NCI-H128 (cell line): ENCODE data around the gene RSRP1.

Experiments
- DNase-seq: peaks from one replicate; lab custom pipeline; 2025; ENCODE audit not compliant: unreplicated experiment; lab: John Stamatoyannopoulos, UW

Gene RSRP1

DNA sequence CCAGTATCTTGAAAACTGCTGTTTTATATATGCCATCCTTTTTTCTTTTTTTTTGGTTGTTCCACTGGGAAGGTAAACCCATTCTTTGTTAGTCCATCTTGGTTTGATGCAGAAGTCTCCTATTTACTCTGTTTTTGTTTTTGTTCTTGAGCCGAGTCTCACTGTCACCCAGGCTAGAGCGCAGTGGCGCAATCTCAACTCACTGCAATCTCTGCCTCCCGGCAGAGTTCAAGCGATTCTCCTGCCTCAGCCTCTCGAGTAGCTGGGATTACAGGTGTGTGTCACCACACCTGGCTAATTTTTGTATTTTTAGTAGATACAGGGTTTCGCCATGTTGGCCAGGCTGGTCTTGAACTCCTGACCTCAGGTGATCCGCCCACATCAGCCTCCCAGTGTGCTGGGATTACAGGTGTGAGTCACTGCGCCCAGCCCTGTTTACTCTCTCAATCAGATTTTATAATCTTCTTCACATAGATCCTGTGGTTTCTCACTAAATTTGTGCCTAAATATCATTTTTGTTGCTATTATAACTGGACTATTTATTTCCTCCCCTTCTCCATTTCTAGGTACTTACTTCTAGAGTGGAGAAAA is 27.5 kb downstream of the RSRP1 start:
- DNase-seq, result no peak

GRCh38 chr1:25217598-25218232 is 29.5 kb downstream of the RSRP1 start:
- DNase-seq, result no peak

GRCh38 chr1:25217015-25217414 is 30.2 kb downstream of the RSRP1 start:
- DNase-seq, result no peak

- no peak for DNase-seq
Measured at GRCh38 chr1:25216123-25216522, 31.1 kb downstream of the RSRP1 start.

DNA sequence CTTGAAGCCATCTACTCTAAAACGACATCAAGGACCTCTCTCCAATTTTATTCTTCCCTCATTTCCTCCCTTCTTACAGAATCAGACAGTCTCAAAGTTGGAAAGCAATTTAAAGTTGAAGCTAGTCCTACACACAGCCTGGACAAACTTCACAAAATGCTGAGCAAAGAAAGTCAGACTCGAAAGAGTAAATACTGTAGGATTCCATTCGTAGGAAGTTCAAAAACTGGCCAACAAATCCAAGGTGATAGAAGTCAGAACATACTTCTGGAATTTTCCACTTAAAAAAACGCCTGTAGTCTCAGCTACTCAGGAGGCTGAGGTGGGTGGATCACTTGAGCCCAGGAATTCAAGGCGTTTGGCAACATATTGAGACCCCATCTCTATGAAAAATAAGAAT is 34.5 kb downstream of the RSRP1 start:
- no peak for DNase-seq

- no peak for DNase-seq
Measured at GRCh38 chr1:25210728-25211127, 36.5 kb downstream of the RSRP1 start.

DNA sequence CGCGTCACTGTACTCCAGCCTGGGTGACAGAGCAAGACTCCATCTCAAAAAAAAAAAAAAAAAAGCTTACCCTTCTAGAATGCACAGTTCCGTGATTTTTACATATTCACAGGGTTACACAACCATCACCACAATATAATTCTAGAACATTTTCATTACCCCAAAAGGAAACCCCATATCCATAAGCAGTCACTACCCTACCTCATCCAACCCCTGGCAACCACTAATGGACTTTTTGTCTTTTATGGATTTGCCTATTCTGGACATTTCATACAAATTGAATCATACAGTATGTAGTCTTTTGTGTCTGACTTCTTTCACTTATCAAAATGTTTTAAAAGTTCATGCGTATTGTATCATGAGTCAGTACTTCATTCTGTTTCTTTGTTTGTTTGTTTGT is 37.7 kb downstream of the RSRP1 start:
- DNase-seq, result no peak

- DNase-seq, result no peak
Measured at GRCh38 chr1:25208561-25209222, 38.6 kb downstream of the RSRP1 start.

DNA sequence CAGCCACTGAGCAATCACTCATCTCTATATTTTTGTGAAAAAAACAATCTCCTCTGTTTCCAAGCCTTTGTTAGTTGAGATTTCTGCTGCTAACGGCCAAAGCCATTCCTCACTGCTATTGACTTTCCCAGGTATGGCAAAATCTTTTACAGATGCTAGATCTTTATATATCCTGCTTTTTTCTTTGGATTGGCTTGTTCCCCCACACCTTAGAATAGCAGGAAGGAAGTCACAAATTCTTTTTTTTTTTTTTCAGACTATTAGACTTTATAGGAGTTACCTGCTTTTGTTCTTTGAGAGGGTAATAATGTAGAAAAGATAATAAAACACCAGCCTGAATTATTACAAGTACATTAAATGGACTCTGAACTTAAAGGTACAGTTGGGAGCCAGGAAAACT is 39.2 kb downstream of the RSRP1 start:
- no peak for DNase-seq

DNA sequence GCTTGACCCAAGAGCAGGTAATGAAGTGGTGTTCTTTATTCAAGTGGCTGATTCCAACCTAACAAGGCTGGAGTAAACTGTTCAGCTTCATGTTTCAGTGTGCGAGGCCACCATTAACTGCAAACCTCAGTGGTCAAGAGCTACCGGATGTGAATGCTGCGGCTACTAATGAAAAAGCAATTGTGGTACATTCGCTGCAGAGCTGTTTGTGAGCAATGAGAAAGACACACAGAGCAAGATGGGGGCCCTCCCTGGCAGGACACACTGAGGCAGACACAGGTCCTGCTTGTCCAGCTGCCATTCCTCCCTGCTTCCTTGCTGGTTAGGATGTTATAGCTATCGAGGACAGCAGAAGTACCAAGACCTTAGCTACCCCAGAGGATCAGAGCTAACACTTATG is 41.1 kb downstream of the RSRP1 start:
- DNase-seq, result no peak

GRCh38 chr1:25205786-25206185 is 41.5 kb downstream of the RSRP1 start:
- no peak for DNase-seq

GRCh38 chr1:25204797-25205480 is 42.3 kb downstream of the RSRP1 start:
- DNase-seq, result peak; percentile 23

DNA sequence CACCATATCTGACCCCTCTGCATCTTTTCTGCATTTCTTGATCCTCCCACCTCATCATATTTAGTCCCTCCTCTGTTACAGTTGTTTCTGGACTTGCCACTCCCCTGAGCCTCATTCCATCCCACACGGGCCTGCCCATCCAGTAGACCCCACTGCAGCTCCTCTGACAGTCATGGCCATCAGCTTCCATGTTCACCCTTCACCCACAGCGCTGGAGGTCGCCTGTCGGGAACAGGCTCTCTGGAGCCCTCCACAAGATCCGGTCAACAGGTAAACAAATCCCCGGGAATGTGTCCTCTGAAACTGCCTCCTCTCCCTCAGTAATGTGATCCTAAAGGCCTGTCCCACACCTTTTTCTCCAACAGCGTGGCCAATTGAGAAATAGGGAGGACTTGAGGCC is 46.2 kb downstream of the RSRP1 start:
- no peak for DNase-seq

- DNase-seq, result no peak
Measured at GRCh38 chr1:25199819-25200620, 47.2 kb downstream of the RSRP1 start.

- DNase-seq, result no peak
Measured at GRCh38 chr1:25198663-25199252, 48.5 kb downstream of the RSRP1 start.

GRCh38 chr1:25197982-25198662 is 49.1 kb downstream of the RSRP1 start:
- DNase-seq, result no peak

DNA sequence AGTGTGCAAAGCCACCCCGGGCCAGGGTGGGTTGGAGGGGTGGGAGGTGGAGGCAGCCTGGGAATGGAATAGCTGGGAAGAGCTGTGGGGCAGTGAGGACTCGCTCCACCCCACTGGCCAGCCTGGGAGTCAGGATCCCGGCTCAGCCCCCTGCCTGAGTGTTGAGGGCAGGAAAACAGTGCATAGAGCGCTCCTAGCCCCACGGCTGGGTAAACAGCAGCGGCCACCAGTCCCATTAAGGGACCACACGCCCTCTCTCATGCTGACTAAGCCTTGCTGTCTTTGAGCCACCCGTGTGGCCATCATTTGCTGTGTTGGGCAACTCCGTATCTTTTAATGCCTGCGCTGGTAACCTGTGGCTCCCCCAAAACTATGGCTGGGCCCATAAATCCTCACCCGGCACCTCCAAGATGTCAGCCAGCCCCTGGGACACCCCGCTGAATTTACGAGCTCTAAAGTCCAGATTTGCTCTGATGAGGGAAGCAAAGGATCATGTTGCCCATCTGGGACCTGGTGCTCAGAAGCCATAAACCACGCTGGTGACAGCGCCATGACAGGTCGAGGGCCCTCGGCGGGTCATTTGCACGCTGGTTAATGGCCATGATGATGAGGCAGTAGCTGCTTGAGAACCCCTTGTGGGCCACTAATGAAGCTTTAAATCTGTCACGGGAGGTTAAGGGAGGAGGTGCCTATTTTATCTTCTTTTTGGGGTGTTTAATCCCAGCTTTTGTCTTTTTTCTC is 49.8 kb downstream of the RSRP1 start:
- DNase-seq, result peak; percentile 58

DNA sequence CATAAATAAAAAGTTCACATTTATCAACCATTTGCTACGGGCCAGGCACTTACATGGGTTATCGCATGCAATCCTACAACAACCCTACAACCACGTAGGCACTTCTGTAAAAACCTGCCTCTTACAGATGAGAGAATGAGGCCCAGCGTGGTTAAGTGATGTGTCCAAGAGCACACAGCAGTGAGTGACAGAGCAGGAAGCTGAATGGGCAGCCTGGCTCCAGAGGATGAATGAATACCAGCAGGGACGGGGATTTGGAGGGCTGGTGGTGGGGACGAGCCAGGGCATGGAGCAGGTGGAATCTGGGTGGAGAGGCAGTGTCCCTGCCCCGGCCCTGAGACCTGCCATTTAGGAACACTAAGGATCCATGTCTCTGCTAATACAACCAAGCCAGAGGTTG is 50.4 kb downstream of the RSRP1 start:
- DNase-seq, result no peak

DNA sequence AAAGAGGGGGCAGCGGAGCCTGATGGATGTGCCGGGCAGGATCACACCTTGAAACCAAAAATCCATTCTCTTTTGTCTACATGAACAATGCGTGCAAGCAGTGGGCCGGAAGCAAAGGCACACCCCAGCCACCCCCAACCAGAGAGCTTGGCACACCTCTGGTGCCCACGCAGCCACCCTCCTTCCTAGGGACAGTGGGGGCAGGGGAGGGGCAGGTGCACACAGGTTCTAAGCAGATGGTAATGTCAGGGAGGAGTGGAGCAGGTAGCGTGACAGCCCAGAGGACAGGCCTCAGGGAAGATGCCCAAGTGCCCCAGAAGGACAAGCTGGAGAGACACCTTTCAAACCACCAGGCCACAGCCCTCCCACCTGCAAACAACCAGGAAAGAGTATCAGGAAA is 51.4 kb downstream of the RSRP1 start:
- peak; percentile 5 for DNase-seq

GRCh38 chr1:25194572-25195020 is 52.7 kb downstream of the RSRP1 start:
- DNase-seq, result no peak
